GM03348 (cell line): ENCODE results near the gene CPVL.
A peak's percentile ranks its signal among the peaks of the same experiment; 100 is the strongest.

ENCODE experiments used
- DNase-seq: peaks from one replicate; pipeline ENCODE4 v3.0.0; 2012; ENCODE audit warnings: low spot score

CPVL gene

GRCh38 chr7:29090836-29091601 is 55.3 kb downstream of the CPVL start:
- DNase-seq = peak; percentile 24

- DNase-seq = no peak
These were observed 56.1 kb downstream of the CPVL start for GRCh38 chr7:29090151-29090805.

- DNase-seq = no peak
These were observed 58.5 kb downstream of the CPVL start for GRCh38 chr7:29087840-29088170.

DNA sequence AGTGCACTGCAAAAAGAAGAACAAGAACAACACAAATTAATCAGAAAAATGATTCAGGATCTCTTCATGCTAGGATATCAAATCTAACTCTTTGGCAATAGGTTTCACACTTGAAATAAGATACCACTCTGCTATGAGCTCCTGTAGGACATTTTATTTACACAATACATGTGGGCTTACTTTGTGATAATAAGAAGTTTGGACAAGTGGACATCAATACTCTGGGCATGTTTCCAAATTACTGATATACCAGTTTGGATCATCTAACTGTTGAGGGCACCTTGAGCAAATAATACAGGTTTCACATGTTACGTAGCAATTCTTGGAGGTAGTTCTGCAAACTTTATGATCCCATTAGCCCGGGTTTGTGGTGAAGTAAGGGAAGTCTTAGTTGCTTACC is 59.8 kb downstream of the CPVL start:
- DNase-seq = no peak

DNA sequence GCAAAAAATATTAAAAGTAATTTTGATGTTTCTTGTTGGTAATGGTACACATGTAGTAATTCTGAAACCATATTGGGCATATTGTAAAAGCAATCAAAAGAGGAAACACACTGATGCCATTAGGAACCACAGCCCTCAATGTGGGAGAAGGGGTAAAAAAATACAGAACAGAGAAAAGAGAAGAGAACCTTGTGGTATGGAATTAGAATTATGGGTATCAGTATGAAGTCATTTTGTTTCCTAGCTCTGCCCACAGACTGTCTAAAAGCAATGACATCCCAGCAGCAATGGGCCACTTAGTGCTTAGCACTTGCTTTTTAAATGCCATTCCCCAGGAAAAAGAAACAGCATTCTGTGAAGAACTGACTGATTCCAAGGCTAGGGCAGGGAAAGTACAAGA is 61.5 kb downstream of the CPVL start:
- DNase-seq = no peak

- no peak for DNase-seq
These were observed 65.5 kb downstream of the CPVL start for GRCh38 chr7:29080803-29081202.

GRCh38 chr7:29078311-29079260 is 67.8 kb downstream of the CPVL start:
- no peak for DNase-seq

- no peak for DNase-seq
These were observed 68.5 kb downstream of the CPVL start for GRCh38 chr7:29077854-29078253.

DNA sequence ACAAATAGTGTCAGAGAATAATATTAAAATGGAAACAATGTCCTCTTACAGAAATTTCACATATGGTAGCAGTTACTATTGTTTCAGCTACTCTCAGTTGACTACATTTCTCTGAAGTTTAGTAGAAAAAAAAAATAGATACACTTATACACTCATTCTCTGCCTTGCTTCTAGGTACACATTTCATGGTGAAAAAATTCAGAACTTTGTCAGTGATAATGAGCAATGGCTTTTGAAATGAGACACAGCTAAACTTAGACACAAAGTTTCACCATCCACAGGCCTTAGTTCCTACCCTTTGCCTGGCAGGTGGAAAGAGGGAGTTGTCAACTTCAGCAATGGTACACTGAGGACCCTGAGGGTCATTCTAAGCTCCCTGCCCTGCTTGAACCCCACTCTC is 69.2 kb downstream of the CPVL start:
- DNase-seq = no peak

- no peak for DNase-seq
These were observed 69.7 kb downstream of the CPVL start for GRCh38 chr7:29076631-29077030.

- no peak for DNase-seq
These were observed 70.7 kb downstream of the CPVL start for GRCh38 chr7:29075606-29076005.

- no peak for DNase-seq
These were observed 75.0 kb downstream of the CPVL start for GRCh38 chr7:29071203-29071874.

DNA sequence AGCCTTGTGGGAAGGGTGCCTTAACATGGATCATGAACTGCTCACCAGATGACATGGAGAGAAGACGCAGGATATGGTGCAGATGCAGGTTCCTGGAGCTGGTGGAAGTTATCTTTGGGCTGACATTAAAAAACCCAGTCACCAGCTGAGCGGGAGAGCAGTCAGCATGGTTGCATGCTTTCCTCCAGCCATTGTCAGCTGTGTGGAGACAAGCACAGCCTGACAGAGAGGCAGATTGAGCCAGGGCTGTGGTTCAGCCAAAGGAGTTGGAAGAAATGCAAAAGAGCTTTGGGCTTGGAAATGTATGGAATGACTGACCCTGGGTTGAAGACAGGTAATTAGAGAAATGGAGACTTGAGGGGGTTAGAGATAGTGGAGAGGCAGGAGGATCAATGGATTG is 79.7 kb downstream of the CPVL start:
- no peak for DNase-seq

- no peak for DNase-seq
These were observed 81.0 kb downstream of the CPVL start for GRCh38 chr7:29065181-29065857.

DNA sequence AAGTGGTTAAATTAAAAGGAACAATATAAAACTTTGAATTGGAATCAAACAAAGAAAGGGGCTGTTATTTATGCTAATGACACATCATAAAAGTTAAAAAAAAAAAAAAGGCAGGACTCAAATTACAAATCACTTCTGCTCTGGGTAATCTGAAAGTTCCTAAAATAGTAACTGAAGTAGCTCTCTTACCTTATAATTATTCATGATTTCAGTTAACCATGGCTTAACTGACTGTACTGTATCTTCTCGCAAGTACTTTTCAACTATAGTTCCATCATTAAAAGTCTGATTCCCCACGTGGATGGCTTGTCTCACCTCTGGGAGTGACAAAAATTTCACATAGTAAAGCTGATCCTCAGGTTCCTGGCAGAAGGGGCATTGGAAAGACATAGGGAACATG is 82.5 kb downstream of the CPVL start:
- DNase-seq = no peak

GRCh38 chr7:29063236-29063635 is 83.1 kb downstream of the CPVL start:
- no peak for DNase-seq

GRCh38 chr7:29053105-29053872 is 93.0 kb downstream of the CPVL start:
- no peak for DNase-seq

DNA sequence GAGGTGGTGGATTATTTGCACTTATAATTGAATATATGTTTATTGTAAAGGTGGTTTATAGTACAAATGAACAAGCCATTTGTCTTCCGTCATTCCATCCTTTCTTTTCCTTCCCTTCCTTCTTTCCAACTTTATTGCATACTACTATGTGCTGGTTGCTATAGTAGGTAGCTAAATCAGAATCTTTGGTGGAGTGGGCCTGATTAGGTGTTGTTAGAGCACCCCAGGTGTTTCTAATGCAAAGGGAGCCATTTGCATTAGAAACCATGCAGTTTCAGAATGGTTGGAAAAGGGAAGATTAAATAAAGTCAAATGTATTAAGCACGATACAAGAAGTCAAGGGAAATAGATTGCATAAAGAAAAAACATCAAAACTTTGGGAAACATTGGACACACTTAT is 99.4 kb downstream of the CPVL start:
- DNase-seq = no peak

DNA sequence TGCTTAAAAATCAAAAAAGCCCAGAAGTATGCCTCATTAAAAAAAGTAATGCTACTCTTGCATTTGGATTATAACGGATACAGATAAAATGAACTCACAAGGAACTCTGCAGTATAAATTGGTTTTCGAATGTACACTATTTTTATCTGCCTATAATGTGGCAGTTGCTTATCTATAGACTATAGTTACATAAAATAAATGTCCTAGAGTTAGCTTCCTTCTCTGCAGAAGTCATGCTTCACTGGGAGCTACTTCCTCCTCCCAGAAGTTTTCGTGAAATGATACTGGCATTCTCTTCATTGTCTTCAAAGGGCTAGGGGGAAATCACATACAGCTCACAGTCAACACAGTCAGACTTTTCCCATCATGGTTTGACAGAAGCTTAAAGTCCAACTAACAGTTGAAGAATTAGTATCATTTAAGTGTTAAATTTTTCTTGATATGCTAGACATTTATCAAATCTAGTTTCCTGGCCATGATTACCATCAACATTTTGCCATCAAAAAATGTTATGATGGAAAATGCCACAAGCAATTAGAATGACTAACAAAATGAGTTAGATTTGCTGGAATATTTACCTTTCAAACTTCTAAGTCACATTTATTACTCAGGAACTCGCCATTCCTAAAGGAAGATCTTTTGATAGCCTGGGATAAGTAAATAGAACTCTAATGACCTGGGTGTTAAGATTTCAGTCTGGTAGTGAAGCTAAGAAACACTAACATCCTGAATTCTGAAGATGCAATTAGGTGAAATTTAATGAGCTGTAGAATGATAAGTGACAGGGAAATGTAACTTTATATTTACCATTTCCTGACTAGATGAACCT is 100.9 kb downstream of the CPVL start:
- no peak for DNase-seq

DNA sequence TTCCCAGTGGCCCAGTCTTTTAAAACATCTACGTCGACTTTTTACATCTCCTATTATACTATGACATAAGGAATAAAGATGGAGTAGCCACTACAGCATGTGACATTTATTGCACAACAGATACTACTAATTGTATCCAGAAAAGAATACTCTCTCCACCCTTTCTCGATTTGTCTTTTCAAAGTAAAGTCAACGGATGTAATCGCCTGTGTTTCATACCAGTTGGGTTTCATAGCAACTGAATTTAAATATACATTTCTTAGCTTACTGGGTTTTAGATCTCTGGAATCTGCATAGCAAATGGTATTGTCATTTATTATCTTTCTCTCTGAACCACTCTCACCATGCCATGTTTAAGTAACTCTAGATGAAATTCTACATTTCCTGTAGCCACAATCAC is 101.8 kb downstream of the CPVL start:
- no peak for DNase-seq
